Measurements from ENCODE around the gene DPP6. TPM values are rescaled to one million over a fixed set of nuclear protein-coding genes. Genes with fewer than 3 reads are reported as not detected.
"Not testable (repeated sequence)": the region's sequence is repeated elsewhere in the genome, so short reads cannot be mapped to it uniquely, and the experiment has no call there.

DPP6 gene
- total and polyA plus RNA-seq, 12 donors, result 0.07 to 2.1 (median 0.16) TPM; not detected in 4

DNA sequence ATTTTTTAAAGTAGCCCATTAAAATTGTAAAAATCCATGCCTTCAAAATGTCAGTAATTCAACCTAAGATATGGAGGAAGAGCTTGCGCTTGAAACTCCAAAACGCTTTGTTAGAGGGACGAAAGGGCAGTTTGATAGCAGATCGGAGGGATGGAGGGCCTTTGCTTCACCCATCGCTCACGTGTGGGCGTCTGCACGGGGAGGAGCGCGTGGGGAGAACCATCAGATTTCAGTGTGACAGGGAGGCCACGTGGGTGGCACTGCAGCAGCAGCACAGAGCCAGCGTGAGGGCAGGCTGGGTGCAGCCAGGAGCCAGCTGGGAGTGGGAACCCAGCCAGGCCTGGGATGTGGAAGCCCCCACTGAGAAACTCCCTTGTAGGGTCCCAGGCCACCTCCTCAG lies 625.3 kb downstream of the DPP6 start:
- intact Hi-C loops (cut with DNase I), result no loop called here
- ATAC-seq, result no peak
- 86 to 89% methylated on average over 12 of the region's 12 CpGs for whole genome bisulfite sequencing, 2 donors
- peaks cover 0 to 10% (median 0%) of the 10 kb centered on the region in 11 donors for H3K9me3 ChIP-seq
- no peak overlapping the region for H3K27ac ChIP-seq
- no peak overlapping the region for H3K4me3 ChIP-seq
- H3K36me3 ChIP-seq, result no peaks in the 10 kb centered on the region
- H3K4me1 ChIP-seq, result no peaks in the 10 kb centered on the region
- TF ChIP-seq, protein P1, sequence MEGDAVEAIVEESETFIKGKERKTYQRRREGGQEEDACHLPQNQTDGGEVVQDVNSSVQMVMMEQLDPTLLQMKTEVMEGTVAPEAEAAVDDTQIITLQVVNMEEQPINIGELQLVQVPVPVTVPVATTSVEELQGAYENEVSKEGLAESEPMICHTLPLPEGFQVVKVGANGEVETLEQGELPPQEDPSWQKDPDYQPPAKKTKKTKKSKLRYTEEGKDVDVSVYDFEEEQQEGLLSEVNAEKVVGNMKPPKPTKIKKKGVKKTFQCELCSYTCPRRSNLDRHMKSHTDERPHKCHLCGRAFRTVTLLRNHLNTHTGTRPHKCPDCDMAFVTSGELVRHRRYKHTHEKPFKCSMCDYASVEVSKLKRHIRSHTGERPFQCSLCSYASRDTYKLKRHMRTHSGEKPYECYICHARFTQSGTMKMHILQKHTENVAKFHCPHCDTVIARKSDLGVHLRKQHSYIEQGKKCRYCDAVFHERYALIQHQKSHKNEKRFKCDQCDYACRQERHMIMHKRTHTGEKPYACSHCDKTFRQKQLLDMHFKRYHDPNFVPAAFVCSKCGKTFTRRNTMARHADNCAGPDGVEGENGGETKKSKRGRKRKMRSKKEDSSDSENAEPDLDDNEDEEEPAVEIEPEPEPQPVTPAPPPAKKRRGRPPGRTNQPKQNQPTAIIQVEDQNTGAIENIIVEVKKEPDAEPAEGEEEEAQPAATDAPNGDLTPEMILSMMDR (IDR thresholded peaks at IDR 0.05), result no peak
- H3K27me3 ChIP-seq, result peaks cover 0 to 4% (median 0%) of the 10 kb centered on the region in 7 donors
- no peak for DNase-seq

DNA sequence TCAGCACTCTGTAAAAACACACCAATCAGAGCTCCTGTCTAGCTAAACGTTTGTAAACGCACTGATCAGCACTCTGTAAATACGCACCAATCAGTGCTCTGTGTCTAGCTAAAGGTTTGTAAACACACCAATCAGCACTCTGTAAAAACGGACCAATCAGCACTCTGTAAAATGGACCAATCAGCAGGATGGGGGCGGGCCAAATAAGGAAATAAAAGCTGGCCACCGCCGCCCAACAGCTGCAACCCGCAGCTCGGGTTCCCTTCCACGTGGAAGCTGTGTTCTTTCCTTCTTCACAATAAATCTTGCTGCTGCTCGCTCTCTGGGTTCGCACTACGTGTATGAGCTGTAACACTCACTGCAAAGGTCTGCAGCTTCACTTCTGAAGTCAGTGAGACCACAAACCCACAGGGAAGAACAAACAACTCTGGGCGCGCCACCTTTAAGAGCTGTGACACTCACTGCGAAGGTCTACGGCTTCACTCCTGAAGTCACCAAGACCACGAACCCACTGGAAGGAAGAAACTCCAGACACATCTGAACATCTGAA lies 625.9 kb downstream of the DPP6 start:
- H3K36me3 ChIP-seq; H3K27ac ChIP-seq; H3K4me3 ChIP-seq; H3K4me1 ChIP-seq; H3K27me3 ChIP-seq; H3K9me3 ChIP-seq; intact Hi-C loops (cut with DNase I); DNase-seq; ATAC-seq: not testable (repeated sequence)
- WGBS, 2 donors, result 85 to 90% methylated on average over 18 of the region's 18 CpGs

DNA sequence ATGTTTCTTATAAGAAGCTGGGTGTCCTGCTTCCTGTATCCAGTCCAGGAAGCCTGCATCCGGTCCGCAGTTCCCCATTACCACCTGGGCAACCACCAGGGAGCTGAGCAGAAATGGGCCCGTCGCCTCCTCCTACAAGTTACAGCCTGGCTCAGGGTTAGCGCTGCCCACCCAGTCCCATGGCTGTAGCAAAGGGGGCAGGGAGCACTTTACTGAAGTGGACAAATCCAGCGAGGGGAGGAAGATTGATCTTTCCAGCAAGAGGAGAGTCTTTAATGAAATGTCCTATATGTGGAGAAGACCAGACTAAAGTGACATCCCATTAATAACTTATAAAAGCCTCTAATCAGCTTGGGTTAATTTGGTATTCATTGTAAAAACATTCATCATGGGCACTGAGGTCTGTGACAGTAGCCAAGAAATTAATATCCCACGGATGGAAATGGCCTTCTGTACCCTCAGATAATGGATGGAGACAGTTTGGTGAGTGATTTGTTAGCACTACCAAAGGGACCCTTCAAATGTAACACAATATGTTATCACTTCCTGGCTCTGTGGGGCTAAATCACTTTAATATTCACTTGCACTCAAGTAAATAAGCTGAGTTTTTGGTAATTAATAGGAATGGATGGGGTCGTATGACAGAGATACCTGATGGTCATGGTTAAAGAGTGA lies 627.3 kb downstream of the DPP6 start:
- intact Hi-C loops (cut with DNase I), result no loop called here
- no peaks in the 10 kb centered on the region for H3K4me1 ChIP-seq
- WGBS, 2 donors, result 80 to 82% methylated on average over 8 of the region's 8 CpGs
- TF ChIP-seq, protein P1 (IDR thresholded peaks at IDR 0.05), result no peak
- no peak overlapping the region for H3K27ac ChIP-seq
- H3K36me3 ChIP-seq, result no peaks in the 10 kb centered on the region
- H3K27me3 ChIP-seq, result peaks cover 0 to 8% (median 0%) of the 10 kb centered on the region in 7 donors
- no peak for ATAC-seq
- no peak overlapping the region for H3K4me3 ChIP-seq
- no peak for DNase-seq
- peaks cover 0 to 10% (median 0%) of the 10 kb centered on the region in 11 donors for H3K9me3 ChIP-seq

DNA sequence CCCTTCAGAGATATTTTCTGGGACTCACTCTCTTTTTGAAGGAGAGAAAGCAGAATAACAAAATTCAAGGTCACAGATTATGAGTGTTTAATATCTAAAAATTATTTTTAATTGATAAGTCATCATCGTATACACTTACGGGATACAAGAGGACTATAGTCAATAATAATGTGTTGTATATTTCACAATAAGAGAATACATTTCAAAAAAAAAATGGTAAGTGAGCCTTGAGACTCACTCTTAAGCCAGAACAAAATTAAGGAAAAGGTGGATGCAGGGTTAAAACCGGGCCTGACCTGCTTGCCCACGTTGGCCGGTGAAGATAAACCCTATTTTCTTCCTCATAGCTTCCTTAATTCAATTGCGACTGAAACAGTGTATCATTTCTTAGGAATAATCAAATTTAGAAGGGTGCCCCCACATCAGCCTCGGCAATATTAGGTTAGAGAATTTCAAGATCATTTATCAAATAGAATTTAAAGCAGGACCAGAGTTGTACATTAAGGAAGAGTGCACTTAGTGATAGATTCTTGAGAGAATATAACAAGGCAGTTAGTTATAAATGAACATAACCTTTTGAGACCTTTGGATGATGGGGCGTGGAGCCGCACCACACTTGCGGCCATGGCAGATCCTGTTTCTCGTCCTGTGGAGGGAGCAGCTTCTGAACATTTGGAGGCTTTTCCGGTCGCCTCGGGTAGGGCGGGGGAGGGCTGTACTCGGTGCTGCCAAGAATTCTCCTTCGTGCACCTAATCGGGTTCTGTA lies 628.9 kb downstream of the DPP6 start:
- Histone ChIP-seq H3K4me3 (no peak overlapping the region), H3K27me3 (peaks cover 0 to 8% (median 0%) of the 10 kb centered on the region in 7 donors), H3K4me1 (no peaks in the 10 kb centered on the region), H3K9me3 (peaks cover 0 to 10% (median 0%) of the 10 kb centered on the region in 11 donors), H3K27ac (no peak overlapping the region), H3K36me3 (no peaks in the 10 kb centered on the region)
- intact Hi-C loops (cut with DNase I), result no loop called here
- ATAC-seq (no peak), DNase-seq (no peak)
- 74 to 79% methylated on average over 18 of the region's 18 CpGs for WGBS, 2 donors
- TF ChIP-seq, protein P1 (IDR thresholded peaks at IDR 0.05), result no peak
